ENCODE measurements around the gene NTNG1.

DNA sequence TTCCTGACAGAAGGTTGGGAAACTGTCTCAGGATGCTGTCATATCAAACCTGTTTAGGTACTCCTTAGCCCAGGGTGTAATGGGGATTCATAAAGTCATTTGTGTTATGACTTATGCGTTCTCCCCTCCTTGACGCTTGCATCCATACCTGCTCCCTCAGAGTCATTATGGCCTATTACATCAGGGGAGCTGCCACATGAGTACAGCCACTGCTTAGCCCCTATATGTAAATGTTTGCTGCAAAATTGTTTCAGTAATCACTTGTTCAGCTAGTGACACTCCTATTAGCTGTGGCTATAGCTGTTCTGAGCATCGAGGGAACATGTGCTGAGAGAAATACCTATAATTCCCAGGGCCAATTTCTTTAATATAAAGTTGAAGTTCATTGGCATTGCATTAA is 10.5 kb downstream of the NTNG1 start:
- TF ChIP-seq POLR2A (IDR thresholded peaks at IDR 0.05) (no peak), CTCF (IDR thresholded peaks at IDR 0.05) (no peak)

Data from suprapubic skin (tissue), 3 donors.